H1 (cell line): ENCODE measurements around the gene ZNF646. TPM values are rescaled to one million over a fixed set of nuclear protein-coding genes. Genes with fewer than 3 reads are reported as not detected.

ENCODE experiments used
- ATF2 ChIP-seq: IDR thresholded peaks from 2 replicates; pipeline ENCODE4 v1.6.1; 2012; ENCODE audit warnings: low read length, inconsistent platforms
- polyA plus RNA-seq, 7 experiments: library from polyadenylated mRNA; depleted of rRNA in 3 of 7; stranded (reverse) in 5 of 7; unstranded in 2 of 7; fragments of >200 nt in 5 of 7; fragments of 200-250 nt in 2 of 7; gene quantifications; 1 replicate in 5 of 7; 2 replicates in 1 of 7; 4 replicates in 1 of 7; pipeline versions ENCODE4 v1.2.1 to v1.2.3, GENCODE V29; 2011 to 2013; ENCODE audit warnings: missing spikeins in 2 of 7, mixed read lengths in 2 of 7
- total RNA-seq: library from RNA; stranded (reverse); fragmentation: NEBNext Ultra II Directional; extraction: Animal tissue kit (Norgen Biotek cat#: 25700); gene quantifications from 2 replicates; pipeline ENCODE4 v1.2.1, GENCODE V29; 2021

ZNF646 gene
- total and polyA plus RNA-seq, 2 of the 8 experiments (the other 6 are each of a cell fraction or from before 2014, with no cell fraction given), result 6.5 to 25.0 TPM

- no peak for TF ChIP-seq ATF2
Observed at GRCh38 chr16:31050280-31051030, 23.8 kb upstream of the ZNF646 start (continued).
